BLaER1 treated with 17β-estradiol and CSF1 and Interleukin-3, amounts not matched to agents 10 nM and 100 nM (cell line): ENCODE data around the gene MALAT1.

Experiments
- H3K27ac ChIP-seq, 11 experiments: shearing (Covaris generic); formaldehyde crosslinking; 2 replicates each; pipeline ENCODE4 v1.8.1; 2022
- H3K27me3 ChIP-seq, 11 experiments: shearing (Covaris generic); formaldehyde crosslinking; 2 replicates each; pipeline ENCODE4 v1.8.1; 2022
- H3K36me3 ChIP-seq, 11 experiments: shearing (Covaris generic); formaldehyde crosslinking; 2 replicates each; pipeline ENCODE4 v1.8.1; 2022
- H3K4me1 ChIP-seq, 10 experiments: shearing (Covaris generic); formaldehyde crosslinking; 2 replicates each; pipeline ENCODE4 v1.8.1; 2022
- H3K4me2 ChIP-seq, 11 experiments: shearing (Covaris generic); formaldehyde crosslinking; 2 replicates each; pipeline ENCODE4 v1.8.1; 2022
- H3K4me3 ChIP-seq, 10 experiments: shearing (Covaris generic); formaldehyde crosslinking; 2 replicates each; pipeline ENCODE4 v1.8.1; 2022
- H3K9ac ChIP-seq, 11 experiments: shearing (Covaris generic); formaldehyde crosslinking; 2 replicates each; pipeline ENCODE4 v1.8.1; 2022
- H3K9me3 ChIP-seq, 11 experiments: shearing (Covaris generic); formaldehyde crosslinking; replicated peaks in 1 of 11; 2 replicates each; pipeline ENCODE4 v1.8.1; 2022
- H4K20me1 ChIP-seq, 11 experiments: shearing (Covaris generic); formaldehyde crosslinking; 2 replicates each; pipeline ENCODE4 v1.8.1; 2022
- Cebpa-rat ChIP-seq, 11 experiments: shearing (Covaris generic); IDR thresholded peaks; 2 replicates each; pipeline ENCODE4 v1.8.1; 2022

The MALAT1 gene

DNA sequence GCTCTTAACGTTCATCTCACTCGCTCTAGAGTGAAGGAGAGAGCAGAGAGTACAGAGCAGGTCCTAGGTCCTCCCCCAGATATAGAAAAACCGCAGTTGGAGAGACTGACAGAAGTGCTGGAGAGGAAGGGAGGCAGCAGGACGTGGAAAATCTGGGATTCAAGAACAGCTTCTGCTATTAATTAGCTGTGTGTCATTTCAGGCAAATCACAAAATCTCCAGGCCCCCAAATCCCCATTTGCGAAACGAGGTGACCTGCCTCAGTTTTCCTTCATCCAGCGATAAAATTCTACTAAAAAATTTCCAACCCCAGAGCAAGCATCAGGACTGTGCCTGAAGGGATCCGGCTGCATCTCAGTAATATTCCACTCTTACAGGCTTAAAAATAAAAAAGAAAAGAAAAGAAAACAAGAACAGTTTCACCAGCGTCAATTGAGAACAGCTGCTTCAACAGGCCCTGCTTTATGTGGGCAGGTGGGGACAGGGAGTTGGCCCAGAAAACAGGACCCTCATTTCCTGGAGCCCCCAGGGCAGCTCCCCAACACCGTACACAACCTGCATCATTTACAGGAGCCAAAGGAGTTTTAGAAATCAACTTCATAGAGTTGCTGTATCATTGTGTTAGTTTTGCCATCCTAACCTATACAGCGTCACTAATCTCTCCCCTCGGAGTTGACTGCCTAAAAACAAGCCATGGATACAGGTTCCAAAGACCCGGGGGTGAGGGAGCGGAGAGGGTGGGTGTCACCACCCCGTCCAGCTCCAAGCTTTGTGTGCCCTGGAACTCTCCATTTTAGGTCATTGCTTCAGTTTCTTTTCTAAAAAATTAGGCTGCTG lies 2.3 kb upstream of the MALAT1 start:
- Histone ChIP-seq H3K36me3 (peaks cover 12 to 17% (median 15%) of the 10 kb centered on the region in 11 experiments), H3K4me1 (peaks cover 50 to 64% (median 59%) of the 10 kb centered on the region in 10 experiments), H3K27ac (peak overlapping the region; percentile 94 to 100 (median 100)), H4K20me1 (peaks cover 22 to 25% (median 23%) of the 10 kb centered on the region in 11 experiments), H3K9ac (peak overlapping the region; percentile 88 to 100 (median 94)), H3K9me3 (peaks cover 0 to 4% (median 0%) of the 10 kb centered on the region in 11 experiments; a peak in 4 of 22 replicates), H3K4me2 (peak overlapping the region; percentile 89 to 97 (median 95)), H3K4me3 (peak overlapping the region; percentile 48 to 65 (median 56)), H3K27me3 (no peaks in the 10 kb centered on the region)
- no peak for TF ChIP-seq Cebpa-rat (IDR thresholded peaks at IDR 0.05)

DNA sequence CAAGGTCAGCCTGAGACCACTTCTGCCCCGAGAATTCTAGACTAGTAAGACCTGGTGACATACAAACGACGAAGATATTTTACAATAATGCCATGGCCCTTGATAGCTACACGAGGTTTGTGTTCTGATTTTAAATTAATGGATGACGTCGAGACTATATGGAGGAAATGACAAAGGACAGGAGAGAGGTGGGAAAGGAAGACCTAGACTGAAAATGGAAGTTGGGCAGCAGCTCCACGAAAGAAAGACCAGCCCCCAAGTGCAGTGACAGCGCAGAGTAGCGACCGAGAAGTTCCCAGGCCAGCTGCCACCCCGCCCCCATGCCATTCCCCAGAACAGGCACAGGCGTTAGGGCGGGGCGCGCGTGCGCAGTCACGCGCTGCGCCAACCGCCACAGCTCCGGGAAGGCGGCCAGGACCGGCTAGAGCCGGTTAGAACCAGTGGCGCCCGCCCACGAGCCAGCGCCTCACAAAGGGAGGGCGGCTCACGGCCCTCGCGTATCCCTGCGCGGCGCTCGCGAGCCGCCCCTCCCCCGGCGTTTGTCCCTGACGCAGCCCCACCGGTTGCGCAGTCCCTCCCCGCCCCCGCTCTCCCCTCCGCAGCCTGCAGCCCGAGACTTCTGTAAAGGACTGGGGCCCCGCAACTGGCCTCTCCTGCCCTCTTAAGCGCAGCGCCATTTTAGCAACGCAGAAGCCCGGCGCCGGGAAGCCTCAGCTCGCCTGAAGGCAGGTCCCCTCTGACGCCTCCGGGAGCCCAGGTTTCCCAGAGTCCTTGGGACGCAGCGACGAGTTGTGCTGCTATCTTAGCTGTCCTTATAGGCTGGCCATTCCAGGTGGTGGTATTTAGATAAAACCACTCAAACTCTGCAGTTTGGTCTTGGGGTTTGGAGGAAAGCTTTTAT lies 1.5 kb upstream of the MALAT1 start:
- TF ChIP-seq Cebpa-rat (IDR thresholded peaks at IDR 0.05) = peak in 7 of 11 experiments; percentile 32 to 70 (median 52); a peak in 7 of 22 replicates
- H3K4me3 ChIP-seq = peak overlapping the region; percentile 77 to 94 (median 90)
- H3K27me3 ChIP-seq = no peaks in the 10 kb centered on the region
- H4K20me1 ChIP-seq = peaks cover 31 to 34% (median 32%) of the 10 kb centered on the region in 11 experiments
- peaks cover 0 to 4% (median 0%) of the 10 kb centered on the region in 11 experiments; a peak in 5 of 22 replicates for H3K9me3 ChIP-seq
- H3K27ac ChIP-seq = peak overlapping the region; percentile 94 to 100 (median 100)
- peaks cover 21 to 26% (median 23%) of the 10 kb centered on the region in 11 experiments for H3K36me3 ChIP-seq
- H3K4me2 ChIP-seq = peak overlapping the region; percentile 89 to 100 (median 97)
- peaks cover 41 to 55% (median 50%) of the 10 kb centered on the region in 10 experiments for H3K4me1 ChIP-seq
- H3K9ac ChIP-seq = peak overlapping the region; percentile 95 to 100 (median 98)

DNA sequence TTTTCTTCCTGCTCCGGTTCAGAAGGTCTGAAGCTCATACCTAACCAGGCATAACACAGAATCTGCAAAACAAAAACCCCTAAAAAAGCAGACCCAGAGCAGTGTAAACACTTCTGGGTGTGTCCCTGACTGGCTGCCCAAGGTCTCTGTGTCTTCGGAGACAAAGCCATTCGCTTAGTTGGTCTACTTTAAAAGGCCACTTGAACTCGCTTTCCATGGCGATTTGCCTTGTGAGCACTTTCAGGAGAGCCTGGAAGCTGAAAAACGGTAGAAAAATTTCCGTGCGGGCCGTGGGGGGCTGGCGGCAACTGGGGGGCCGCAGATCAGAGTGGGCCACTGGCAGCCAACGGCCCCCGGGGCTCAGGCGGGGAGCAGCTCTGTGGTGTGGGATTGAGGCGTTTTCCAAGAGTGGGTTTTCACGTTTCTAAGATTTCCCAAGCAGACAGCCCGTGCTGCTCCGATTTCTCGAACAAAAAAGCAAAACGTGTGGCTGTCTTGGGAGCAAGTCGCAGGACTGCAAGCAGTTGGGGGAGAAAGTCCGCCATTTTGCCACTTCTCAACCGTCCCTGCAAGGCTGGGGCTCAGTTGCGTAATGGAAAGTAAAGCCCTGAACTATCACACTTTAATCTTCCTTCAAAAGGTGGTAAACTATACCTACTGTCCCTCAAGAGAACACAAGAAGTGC lies 661 bp upstream of the MALAT1 start:
- peak overlapping the region; percentile 95 to 100 (median 98) for H3K9ac ChIP-seq
- H3K27ac ChIP-seq = peak overlapping the region; percentile 94 to 100 (median 100)
- peaks cover 39 to 42% (median 40%) of the 10 kb centered on the region in 11 experiments for H4K20me1 ChIP-seq
- no peaks in the 10 kb centered on the region for H3K27me3 ChIP-seq
- peaks cover 29 to 34% (median 31%) of the 10 kb centered on the region in 11 experiments for H3K36me3 ChIP-seq
- H3K4me3 ChIP-seq = peak overlapping the region; percentile 77 to 94 (median 90)
- H3K4me1 ChIP-seq = peaks cover 37 to 47% (median 44%) of the 10 kb centered on the region in 10 experiments
- H3K4me2 ChIP-seq = peak overlapping the region; percentile 86 to 100 (median 97)
- TF ChIP-seq Cebpa-rat (IDR thresholded peaks at IDR 0.05) = peak; percentile 69 to 98 (median 85); a peak in 21 of 22 replicates
- peaks cover 0 to 10% (median 0%) of the 10 kb centered on the region in 11 experiments; a peak in 5 of 22 replicates for H3K9me3 ChIP-seq

DNA sequence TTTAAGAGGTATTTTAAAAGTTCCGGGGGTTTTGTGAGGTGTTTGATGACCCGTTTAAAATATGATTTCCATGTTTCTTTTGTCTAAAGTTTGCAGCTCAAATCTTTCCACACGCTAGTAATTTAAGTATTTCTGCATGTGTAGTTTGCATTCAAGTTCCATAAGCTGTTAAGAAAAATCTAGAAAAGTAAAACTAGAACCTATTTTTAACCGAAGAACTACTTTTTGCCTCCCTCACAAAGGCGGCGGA lies 193 bp upstream of the MALAT1 start:
- Histone ChIP-seq H3K4me3 (peak overlapping the region; percentile 77 to 94 (median 90)), H3K27me3 (no peaks in the 10 kb centered on the region), H3K9me3 (peaks cover 0 to 10% (median 0%) of the 10 kb centered on the region in 11 experiments; a peak in 5 of 22 replicates), H3K9ac (peak overlapping the region; percentile 95 to 100 (median 98)), H3K36me3 (peaks cover 34 to 39% (median 36%) of the 10 kb centered on the region in 11 experiments), H4K20me1 (peaks cover 43 to 47% (median 45%) of the 10 kb centered on the region in 11 experiments), H3K27ac (peak overlapping the region; percentile 94 to 100 (median 100)), H3K4me1 (peaks cover 33 to 42% (median 39%) of the 10 kb centered on the region in 10 experiments), H3K4me2 (peak overlapping the region; percentile 86 to 100 (median 97))
- TF ChIP-seq Cebpa-rat (IDR thresholded peaks at IDR 0.05) = no peak; a peak in 3 of 22 replicates

DNA sequence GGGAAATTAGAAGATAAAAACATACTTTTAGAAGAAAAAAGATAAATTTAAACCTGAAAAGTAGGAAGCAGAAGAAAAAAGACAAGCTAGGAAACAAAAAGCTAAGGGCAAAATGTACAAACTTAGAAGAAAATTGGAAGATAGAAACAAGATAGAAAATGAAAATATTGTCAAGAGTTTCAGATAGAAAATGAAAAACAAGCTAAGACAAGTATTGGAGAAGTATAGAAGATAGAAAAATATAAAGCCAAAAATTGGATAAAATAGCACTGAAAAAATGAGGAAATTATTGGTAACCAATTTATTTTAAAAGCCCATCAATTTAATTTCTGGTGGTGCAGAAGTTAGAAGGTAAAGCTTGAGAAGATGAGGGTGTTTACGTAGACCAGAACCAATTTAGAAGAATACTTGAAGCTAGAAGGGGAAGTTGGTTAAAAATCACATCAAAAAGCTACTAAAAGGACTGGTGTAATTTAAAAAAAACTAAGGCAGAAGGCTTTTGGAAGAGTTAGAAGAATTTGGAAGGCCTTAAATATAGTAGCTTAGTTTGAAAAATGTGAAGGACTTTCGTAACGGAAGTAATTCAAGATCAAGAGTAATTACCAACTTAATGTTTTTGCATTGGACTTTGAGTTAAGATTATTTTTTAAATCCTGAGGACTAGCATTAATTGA lies 1.0 kb downstream of the MALAT1 start:
- Histone ChIP-seq H3K4me2 (peak overlapping the region; percentile 65 to 98 (median 93); a peak in 21 of 22 replicates), H3K9me3 (peaks cover 0 to 10% (median 0%) of the 10 kb centered on the region in 11 experiments; a peak in 5 of 22 replicates), H3K9ac (peak overlapping the region; percentile 95 to 100 (median 98)), H3K27me3 (no peaks in the 10 kb centered on the region), H3K4me3 (peak overlapping the region; percentile 77 to 94 (median 90)), H3K27ac (peak overlapping the region; percentile 94 to 100 (median 100)), H3K4me1 (peaks cover 24 to 38% (median 34%) of the 10 kb centered on the region in 10 experiments), H3K36me3 (peaks cover 46 to 51% (median 48%) of the 10 kb centered on the region in 11 experiments), H4K20me1 (peaks cover 55 to 59% (median 57%) of the 10 kb centered on the region in 11 experiments)
- TF ChIP-seq Cebpa-rat (IDR thresholded peaks at IDR 0.05) = no peak

DNA sequence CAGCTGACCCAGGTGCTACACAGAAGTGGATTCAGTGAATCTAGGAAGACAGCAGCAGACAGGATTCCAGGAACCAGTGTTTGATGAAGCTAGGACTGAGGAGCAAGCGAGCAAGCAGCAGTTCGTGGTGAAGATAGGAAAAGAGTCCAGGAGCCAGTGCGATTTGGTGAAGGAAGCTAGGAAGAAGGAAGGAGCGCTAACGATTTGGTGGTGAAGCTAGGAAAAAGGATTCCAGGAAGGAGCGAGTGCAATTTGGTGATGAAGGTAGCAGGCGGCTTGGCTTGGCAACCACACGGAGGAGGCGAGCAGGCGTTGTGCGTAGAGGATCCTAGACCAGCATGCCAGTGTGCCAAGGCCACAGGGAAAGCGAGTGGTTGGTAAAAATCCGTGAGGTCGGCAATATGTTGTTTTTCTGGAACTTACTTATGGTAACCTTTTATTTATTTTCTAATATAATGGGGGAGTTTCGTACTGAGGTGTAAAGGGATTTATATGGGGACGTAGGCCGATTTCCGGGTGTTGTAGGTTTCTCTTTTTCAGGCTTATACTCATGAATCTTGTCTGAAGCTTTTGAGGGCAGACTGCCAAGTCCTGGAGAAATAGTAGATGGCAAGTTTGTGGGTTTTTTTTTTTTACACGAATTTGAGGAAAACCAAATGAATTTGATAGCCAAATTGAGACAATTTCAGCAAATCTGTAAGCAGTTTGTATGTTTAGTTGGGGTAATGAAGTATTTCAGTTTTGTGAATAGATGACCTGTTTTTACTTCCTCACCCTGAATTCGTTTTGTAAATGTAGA lies 1.7 kb downstream of the MALAT1 start:
- peaks cover 63 to 66% (median 64%) of the 10 kb centered on the region in 11 experiments for H4K20me1 ChIP-seq
- H3K4me2 ChIP-seq = peak overlapping the region; percentile 65 to 98 (median 93)
- H3K36me3 ChIP-seq = peaks cover 53 to 58% (median 55%) of the 10 kb centered on the region in 11 experiments
- H3K4me3 ChIP-seq = peak overlapping the region; percentile 77 to 94 (median 90)
- H3K9ac ChIP-seq = peak overlapping the region; percentile 95 to 100 (median 98)
- H3K9me3 ChIP-seq = peaks cover 0 to 10% (median 0%) of the 10 kb centered on the region in 11 experiments; a peak in 5 of 22 replicates
- peaks cover 24 to 39% (median 34%) of the 10 kb centered on the region in 10 experiments for H3K4me1 ChIP-seq
- H3K27me3 ChIP-seq = no peaks in the 10 kb centered on the region
- TF ChIP-seq Cebpa-rat (IDR thresholded peaks at IDR 0.05) = no peak
- peak overlapping the region; percentile 94 to 100 (median 100) for H3K27ac ChIP-seq

DNA sequence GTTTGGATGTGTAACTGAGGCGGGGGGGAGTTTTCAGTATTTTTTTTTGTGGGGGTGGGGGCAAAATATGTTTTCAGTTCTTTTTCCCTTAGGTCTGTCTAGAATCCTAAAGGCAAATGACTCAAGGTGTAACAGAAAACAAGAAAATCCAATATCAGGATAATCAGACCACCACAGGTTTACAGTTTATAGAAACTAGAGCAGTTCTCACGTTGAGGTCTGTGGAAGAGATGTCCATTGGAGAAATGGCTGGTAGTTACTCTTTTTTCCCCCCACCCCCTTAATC lies 2.3 kb downstream of the MALAT1 start:
- peaks cover 68 to 71% (median 69%) of the 10 kb centered on the region in 11 experiments for H4K20me1 ChIP-seq
- peak overlapping the region; percentile 94 to 100 (median 100) for H3K27ac ChIP-seq

More for the DNA sequence above, 2.3 kb downstream of the MALAT1 start:
- H3K36me3 ChIP-seq = peaks cover 59 to 64% (median 61%) of the 10 kb centered on the region in 11 experiments
- H3K27me3 ChIP-seq = no peaks in the 10 kb centered on the region
- peaks cover 24 to 39% (median 34%) of the 10 kb centered on the region in 10 experiments for H3K4me1 ChIP-seq
- no peak for TF ChIP-seq Cebpa-rat (IDR thresholded peaks at IDR 0.05)
- H3K4me3 ChIP-seq = peak overlapping the region; percentile 77 to 94 (median 90)
- H3K9ac ChIP-seq = peak overlapping the region; percentile 95 to 100 (median 98)
- H3K9me3 ChIP-seq = peaks cover 0 to 10% (median 0%) of the 10 kb centered on the region in 11 experiments; a peak in 5 of 22 replicates
- peak overlapping the region; percentile 65 to 98 (median 93) for H3K4me2 ChIP-seq
